HG02642 (cell line): ENCODE measurements around the gene MTHFD2L.
"Not testable (repeated sequence)": the region's sequence is repeated elsewhere in the genome, so short reads cannot be mapped to it uniquely, and the experiment has no call there.

Experiments used
- ATAC-seq: cut with Tn5 transposase; IDR thresholded peaks from one replicate; pipeline ENCODE4 v1.9.1; 2021; ENCODE audit warnings: mild to moderate bottlenecking; ENCODE audit not compliant: unreplicated experiment, poor library complexity

The MTHFD2L gene

DNA sequence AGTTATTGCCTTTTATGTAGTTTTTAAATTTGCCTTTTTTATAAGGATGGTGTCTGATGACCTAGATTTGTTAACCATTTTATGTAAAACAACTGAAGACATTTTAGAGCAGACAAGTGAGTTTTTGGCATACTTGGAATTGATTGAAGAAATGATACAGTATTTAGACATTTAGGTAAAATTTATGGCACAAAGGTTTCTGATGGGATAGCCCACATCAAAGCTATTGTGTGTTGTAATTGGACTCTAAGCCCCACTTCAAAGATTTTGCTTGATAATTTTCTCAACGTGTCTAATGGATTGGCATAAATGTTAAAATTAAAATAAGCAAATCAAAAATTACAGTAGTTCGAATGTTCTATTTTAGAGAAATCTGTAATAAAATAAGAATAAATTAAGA is 168.0 kb downstream of the MTHFD2L start:
- no peak for ATAC-seq

DNA sequence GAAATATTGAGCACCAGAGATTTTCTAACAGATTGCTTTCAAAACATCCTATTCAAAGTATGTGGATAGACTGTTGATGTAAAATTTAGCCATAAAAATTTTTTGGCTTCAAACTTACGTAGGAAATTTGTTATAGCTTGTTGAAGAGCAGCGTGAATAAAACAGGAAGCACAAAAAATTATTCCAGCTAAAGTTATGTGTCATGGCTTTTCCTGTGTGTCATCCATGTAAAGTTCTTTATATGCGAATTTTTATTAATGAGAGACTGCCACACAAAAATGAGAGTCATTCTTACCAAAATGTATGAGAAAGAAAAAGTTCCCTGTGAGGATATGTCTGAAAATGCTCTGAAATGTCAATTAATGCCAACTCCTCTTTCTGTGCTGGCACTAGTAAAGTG is 169.8 kb downstream of the MTHFD2L start:
- ATAC-seq = no peak

DNA sequence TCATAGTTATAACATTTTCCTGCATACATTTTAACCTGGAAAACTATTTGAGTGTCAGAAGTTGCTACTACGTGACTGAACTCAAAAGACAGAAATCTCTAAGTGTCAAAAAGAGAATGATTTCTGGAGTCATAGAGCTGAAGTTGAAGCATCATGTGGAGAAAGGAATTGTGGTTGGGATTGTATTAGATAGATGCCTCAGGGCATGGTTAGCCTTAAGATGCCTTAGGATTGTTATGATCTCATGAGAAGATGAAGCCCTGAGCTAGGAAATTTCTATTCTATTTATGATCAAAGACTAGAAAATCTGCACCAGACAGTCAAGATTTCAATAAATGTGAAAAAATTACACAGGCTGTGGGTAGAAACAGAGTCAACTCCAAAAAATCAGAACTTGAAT is 170.6 kb downstream of the MTHFD2L start:
- ATAC-seq = no peak

DNA sequence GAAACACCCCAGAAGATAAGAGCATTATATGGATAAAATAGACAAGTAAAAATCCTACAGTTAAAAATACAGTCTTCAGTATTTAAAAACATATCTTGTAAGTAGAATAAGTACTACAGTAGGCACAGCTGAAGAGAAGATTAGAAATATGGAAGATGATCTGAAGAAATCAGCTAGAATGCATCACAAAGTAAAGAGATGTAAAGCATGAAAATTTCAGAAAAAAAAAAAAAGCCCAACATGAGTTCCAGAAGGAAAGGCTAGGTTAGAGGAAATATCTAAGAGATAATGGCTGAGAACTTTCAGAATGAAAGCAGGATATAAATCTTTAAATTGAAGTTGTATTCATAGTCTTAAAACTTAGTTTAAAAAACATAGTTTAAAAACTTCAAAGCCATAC is 171.4 kb downstream of the MTHFD2L start:
- ATAC-seq = no peak

DNA sequence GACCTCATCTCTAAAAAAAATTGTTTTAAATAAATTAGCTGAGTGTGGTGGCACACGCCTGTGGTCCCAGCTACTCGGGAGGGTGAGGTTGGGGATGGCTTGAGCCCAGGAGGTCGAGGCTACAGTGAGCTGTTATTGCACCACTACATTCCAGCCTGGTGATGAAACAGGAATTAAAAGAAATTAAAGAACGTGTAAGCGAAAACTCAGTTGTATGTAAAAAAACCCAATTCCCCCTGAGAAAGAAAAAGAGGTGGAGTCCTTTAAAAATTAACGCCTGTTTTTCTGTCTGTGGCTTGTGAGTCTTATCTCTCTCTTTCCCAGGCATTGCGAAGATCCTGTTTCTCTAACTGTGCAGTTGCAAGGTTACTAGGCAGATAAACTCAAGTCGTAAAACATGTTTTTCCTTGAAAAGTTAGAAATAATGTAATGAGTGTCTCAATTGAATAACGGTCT is 172.4 kb downstream of the MTHFD2L start:
- ATAC-seq = no peak

DNA sequence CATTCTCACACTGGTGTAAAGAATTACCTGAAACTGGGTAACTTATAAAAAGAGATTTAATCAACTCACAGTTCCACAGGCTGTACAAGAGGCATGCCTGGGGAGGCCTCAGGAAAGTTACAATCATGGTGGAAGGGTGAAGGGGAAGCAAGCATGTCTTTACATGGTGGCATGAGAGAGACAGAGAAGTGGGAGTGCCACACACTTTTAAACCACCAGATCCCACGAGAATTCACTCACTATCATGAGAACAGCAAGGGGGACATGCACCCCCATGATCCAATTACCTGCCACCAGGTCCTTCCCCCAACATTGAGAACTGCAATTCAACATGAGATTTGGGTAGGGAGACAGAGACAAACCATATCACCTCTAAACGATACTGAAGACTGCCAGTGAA is 173.3 kb downstream of the MTHFD2L start:
- no peak for ATAC-seq

DNA sequence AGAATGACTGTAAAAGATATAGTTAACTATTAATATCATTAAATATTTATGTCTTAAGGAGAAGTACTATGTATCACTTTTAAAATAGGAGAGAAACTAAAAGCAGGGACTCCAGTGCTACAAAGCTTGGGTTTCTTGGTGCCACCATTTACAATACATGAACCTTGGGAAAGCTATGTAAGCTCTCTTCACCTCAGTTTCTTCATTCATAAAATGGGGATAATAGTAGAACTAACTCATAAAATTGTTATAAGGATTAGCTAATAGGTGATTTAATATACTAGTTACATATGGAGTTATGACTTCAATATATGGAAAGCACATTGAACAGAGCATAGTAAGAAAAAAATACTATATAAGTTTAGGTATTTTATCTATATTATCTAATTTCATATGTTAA is 174.0 kb downstream of the MTHFD2L start:
- no peak for ATAC-seq

DNA sequence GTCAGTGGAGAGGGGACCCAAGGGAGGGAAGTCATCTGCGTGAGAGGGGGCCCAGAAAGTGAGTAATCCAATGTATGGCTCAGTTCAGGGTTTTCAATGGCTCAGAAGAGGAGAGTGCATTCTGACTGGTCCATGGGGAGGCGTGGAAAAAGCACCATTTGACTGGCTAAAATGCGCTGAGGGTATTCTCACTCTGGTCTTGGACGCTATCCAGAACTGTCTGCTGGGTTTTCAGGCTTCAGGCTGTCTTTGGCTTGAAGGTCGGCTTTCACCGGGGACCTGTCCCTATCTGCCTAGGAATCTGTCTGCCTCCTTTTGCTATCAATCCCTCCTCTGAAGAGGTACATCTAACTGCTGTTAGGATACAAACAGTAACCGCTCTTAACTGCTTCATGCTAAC is 176.7 kb downstream of the MTHFD2L start:
- ATAC-seq = no peak

DNA sequence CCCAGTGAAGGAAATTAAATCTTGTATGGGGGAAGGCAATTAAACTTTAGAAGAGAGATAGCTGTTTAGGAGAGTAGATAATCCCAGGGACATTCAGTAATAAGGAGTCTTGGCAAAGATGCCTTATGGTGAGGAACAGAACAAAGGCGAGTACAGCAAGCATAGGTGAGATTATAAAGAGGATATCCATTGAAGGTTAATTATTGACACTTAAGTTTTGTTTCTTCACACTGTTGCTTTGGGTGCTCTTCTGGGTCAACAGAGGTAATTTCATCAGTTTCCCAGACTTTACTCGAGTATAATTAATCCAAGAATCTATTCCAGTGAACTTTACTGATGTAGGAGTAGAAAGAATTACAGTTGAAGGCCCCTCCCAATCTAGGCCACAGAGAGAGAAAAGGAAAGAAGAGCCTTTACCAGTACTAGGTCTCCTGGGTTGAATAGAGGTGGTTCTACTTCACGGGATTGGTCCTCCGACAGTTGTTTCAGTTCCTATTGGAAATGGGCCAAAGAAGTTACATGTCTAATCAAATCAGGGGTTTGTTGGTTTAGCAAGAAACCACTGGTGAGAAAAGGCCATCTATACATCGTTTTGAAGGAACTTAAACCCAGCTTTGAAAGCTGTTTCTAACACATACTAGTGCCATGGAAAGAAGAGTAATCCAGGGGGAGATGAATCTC is 177.6 kb downstream of the MTHFD2L start:
- ATAC-seq = no peak

DNA sequence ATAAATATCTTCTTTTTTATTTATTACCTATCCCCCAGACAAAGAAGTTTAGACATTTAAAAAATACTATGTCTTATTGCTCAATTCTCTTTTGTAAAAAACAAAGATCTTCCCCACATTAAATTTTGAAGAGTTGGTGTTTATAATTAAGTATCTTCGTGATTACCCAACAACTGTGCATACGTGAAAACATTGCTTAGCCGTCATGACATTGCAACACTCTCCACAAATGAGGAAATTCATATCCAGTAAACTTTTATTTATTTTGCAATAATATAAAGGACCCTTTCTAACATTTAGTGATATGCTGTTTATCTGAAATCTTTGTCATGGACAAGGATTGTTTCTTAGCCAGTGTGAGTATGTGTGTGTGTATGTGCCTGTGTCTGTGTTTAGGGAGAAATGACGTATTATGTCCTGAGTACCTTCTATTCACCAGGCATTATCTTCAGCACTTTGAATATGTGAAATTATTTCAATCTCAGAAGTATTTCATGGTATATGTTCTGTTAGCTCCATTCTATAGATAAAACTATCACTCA is 180.9 kb downstream of the MTHFD2L start:
- no peak for ATAC-seq

DNA sequence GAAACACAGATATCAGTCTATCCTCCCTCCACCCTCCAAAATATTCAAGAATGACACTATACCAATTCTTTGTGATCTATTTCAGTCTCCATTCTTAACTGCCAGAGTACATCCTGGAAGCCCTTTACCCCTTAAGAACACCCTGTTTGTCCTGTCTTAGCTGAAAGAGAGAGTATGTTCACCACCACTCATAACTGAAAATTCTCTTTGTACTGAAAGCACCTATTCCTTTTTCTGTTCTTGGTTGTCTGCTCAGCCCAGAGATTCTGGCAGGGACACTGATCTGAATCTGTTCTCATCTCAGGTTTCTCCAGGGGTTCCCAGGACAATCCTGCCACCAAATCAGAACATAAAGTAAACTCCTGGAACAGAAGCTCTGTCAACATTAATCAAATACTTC is 181.6 kb downstream of the MTHFD2L start:
- ATAC-seq = no peak

DNA sequence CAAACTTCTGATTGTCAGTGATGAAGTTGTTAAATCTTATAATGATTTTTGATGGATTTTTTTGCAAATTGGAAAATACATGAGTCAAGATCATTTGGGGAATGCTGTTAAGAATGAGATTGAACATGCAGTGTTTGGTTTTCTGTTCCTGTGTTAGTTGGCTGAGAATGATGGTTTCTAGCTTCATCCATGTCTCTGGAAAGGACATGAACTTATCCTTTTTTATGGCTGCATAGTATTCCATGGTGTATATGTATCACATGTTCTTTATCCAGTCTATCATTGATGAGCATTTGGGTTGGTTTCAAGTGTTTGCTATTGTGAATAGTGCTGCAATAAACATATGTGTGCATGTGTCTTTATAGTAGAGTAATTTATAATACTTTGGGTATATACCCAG is 182.5 kb downstream of the MTHFD2L start:
- not testable (repeated sequence) for ATAC-seq

DNA sequence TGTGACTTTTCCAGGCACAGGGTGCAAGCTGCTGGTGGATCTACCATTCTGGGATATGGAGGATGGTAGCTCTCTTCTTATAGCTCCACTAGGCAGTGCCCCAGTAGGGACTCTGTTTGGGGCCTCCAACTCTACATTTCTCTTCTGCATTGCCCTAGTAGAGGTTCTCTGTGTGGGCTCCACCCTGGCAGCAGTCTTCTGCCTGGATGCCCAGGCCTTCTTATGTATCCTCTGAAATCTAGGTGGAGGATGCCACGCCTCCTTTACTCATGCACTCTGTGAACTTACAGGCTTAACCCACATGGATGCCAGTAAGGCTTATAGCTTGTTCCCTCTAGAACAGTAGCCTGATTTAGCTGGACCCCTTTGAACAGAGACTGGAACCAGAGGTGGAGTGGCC is 186.1 kb downstream of the MTHFD2L start:
- no peak for ATAC-seq
